Erythroblast (primary cell): ENCODE results near the gene IL1RAP.

Experiments used
- GATA1 ChIP-seq: IDR thresholded peaks from 2 replicates; pipeline ENCODE4 v1.6.1; 2011; ENCODE audit warnings: low read depth, mild to moderate bottlenecking, control low read depth, low read length, moderate library complexity
- POLR2A ChIP-seq: IDR thresholded peaks from 2 replicates; pipeline ENCODE4 v1.6.1; 2011; ENCODE audit warnings: mild to moderate bottlenecking, low read length

- TF ChIP-seq POLR2A (no peak), GATA1 (no peak)
These were observed 183.6 kb downstream of the IL1RAP start for GRCh38 chr3:190697502-190697830.
